CD14-positive monocyte (primary cell): ENCODE data around the gene DUS2. TPM values are rescaled to one million over a fixed set of nuclear protein-coding genes. Genes with fewer than 3 reads are reported as not detected.
A peak's percentile ranks its signal among the peaks of the same experiment; 100 is the strongest.
"Not testable (repeated sequence)": the region's sequence is repeated elsewhere in the genome, so short reads cannot be mapped to it uniquely, and the experiment has no call there.

Experiments
- DNase-seq, 3 donors: peaks; one replicate each; pipeline ENCODE4 v3.0.0-alpha.2; 2011 to 2022
- H2AFZ ChIP-seq: 2 replicates; pipeline ENCODE4 v1.6.0; 2012; ENCODE audit warnings: mild to moderate bottlenecking, low read depth, low read length, inconsistent platforms; ENCODE audit not compliant: insufficient read depth, poor library complexity, severe bottlenecking
- H3K27ac ChIP-seq, 2 donors: 1 replicate in 1 of 2; 2 replicates in 1 of 2; pipeline ENCODE4 v1.5.1; 2012 to 2013; ENCODE audit warnings: low read length in 2 of 2, control low read depth in 1 of 2, inconsistent platforms in 1 of 2, low read depth in 1 of 2, mild to moderate bottlenecking in 1 of 2
- H3K27me3 ChIP-seq, 2 donors: one replicate each; pipeline versions ENCODE4 v1.6.0 to v1.6.1; 2011 to 2013; ENCODE audit warnings: low read length in 2 of 2; ENCODE audit not compliant: control insufficient read depth in 2 of 2, insufficient read depth in 2 of 2
- H3K36me3 ChIP-seq, 2 donors: replicated peaks in 1 of 2; 1 replicate in 1 of 2; 2 replicates in 1 of 2; pipeline versions ENCODE4 v1.5.1 to v1.6.1; 2012 to 2013; ENCODE audit warnings: low read length in 2 of 2, control low read depth in 1 of 2, inconsistent platforms in 1 of 2, mild to moderate bottlenecking in 1 of 2; ENCODE audit not compliant: insufficient read depth in 2 of 2, control insufficient read depth in 1 of 2
- H3K4me1 ChIP-seq, 2 donors: 1 replicate in 1 of 2; 2 replicates in 1 of 2; pipeline versions ENCODE4 v1.5.1 to v1.6.1; 2012 to 2013; ENCODE audit warnings: low read length in 2 of 2, control low read depth in 1 of 2, inconsistent platforms in 1 of 2, mild to moderate bottlenecking in 1 of 2, moderate library complexity in 1 of 2; ENCODE audit not compliant: insufficient read depth in 2 of 2, control insufficient read depth in 1 of 2
- H3K4me2 ChIP-seq: replicated peaks from 2 replicates; pipeline ENCODE3; 2012; ENCODE audit warnings: low read length, moderate library complexity, mild to moderate bottlenecking; ENCODE audit not compliant: poor library complexity, severe bottlenecking; ENCODE audit errors: extremely low read depth
- H3K4me3 ChIP-seq, 3 experiments: fragments of 200-600 bp in 1 of 3; sonication (generic) in 1 of 3; replicated peaks in 1 of 3; 1 replicate in 2 of 3; 2 replicates in 1 of 3; pipeline ENCODE4 v1.5.1; 2011 to 2013; ENCODE audit warnings: low read length in 3 of 3, mild to moderate bottlenecking in 3 of 3, control low read depth in 2 of 3, low read depth in 2 of 3, inconsistent platforms in 1 of 3, moderate library complexity in 1 of 3
- H3K79me2 ChIP-seq: 2 replicates; pipeline ENCODE4 v1.6.0; 2012; ENCODE audit warnings: mild to moderate bottlenecking, control low read depth, inconsistent platforms, low read length, moderate library complexity; ENCODE audit not compliant: insufficient read depth
- H3K9ac ChIP-seq: 2 replicates; pipeline ENCODE4 v1.6.0; 2017; ENCODE audit warnings: low read length, mild to moderate bottlenecking; ENCODE audit not compliant: insufficient read depth, poor library complexity, severe bottlenecking
- H3K9me3 ChIP-seq, 2 donors: replicated peaks in 1 of 2; 1 replicate in 1 of 2; 2 replicates in 1 of 2; pipeline versions ENCODE4 v1.5.1 to v1.6.1; 2012 to 2013; ENCODE audit warnings: low read length in 2 of 2, control low read depth in 1 of 2; ENCODE audit not compliant: control insufficient read depth in 1 of 2, insufficient read depth in 1 of 2
- H4K20me1 ChIP-seq: 2 replicates; pipeline ENCODE4 v1.6.0; 2012; ENCODE audit warnings: mild to moderate bottlenecking, low read length, control low read depth, moderate library complexity; ENCODE audit not compliant: insufficient read depth
- H3K27ac Mint-ChIP-seq, 7 donors: one replicate each; pipeline ENCODE4 v1.8.0; 2020; ENCODE audit warnings: mild to moderate bottlenecking in 7 of 7, mixed read lengths in 7 of 7, moderate library complexity in 6 of 7, inconsistent platforms in 2 of 7
- H3K27me3 Mint-ChIP-seq, 3 donors: one replicate each; pipeline ENCODE4 v1.8.0; 2021 to 2022; ENCODE audit warnings: low read depth in 3 of 3, mild to moderate bottlenecking in 3 of 3, mixed read lengths in 3 of 3, moderate library complexity in 3 of 3, inconsistent platforms in 1 of 3
- H3K36me3 Mint-ChIP-seq, 2 donors: one replicate each; pipeline ENCODE4 v1.8.0; 2020; ENCODE audit warnings: mixed read lengths in 2 of 2, inconsistent platforms in 1 of 2, mild to moderate bottlenecking in 1 of 2
- H3K4me1 Mint-ChIP-seq: one replicate; pipeline ENCODE4 v1.8.0; 2020; ENCODE audit warnings: mild to moderate bottlenecking, mixed read lengths
- H3K4me3 Mint-ChIP-seq, 2 donors: one replicate each; pipeline ENCODE4 v1.8.0; 2020; ENCODE audit warnings: mild to moderate bottlenecking in 2 of 2, mixed read lengths in 2 of 2, moderate library complexity in 1 of 2
- H3K9me3 Mint-ChIP-seq, 7 donors: one replicate each; pipeline ENCODE4 v1.8.0; 2020 to 2022; ENCODE audit warnings: mixed read lengths in 7 of 7, mild to moderate bottlenecking in 6 of 7, moderate library complexity in 6 of 7, inconsistent platforms in 2 of 7
- WGBS: methylation state at CpG from one replicate; pipeline ENCODE4 v1.1.5; 2013; ENCODE audit warnings: missing lambda C conversion rate; ENCODE audit not compliant: insufficient coverage; 5-methylcytosine and 5-hydroxymethylcytosine counted together
- intact Hi-C, 2 donors: fragments of 100-400 bp; cut with micrococcal nuclease; formaldehyde crosslinking; loops; one replicate each; pipeline versions ENCODE4 v1.15.0 to v1.15.1; 2023
- polyA plus RNA-seq, 3 donors: library from polyadenylated mRNA; depleted of rRNA in 1 of 3; unstranded in 2 of 3; stranded (reverse) in 1 of 3; fragments of 300-500 nt in 2 of 3; fragments of >200 nt in 1 of 3; fragmentation: Illumina TruSeq in 2 of 3; gene quantifications; 1 replicate in 2 of 3; 2 replicates in 1 of 3; pipeline ENCODE4 v1.2.3, GENCODE V29; 2012 to 2021
- TF ChIP-seq, protein P1 (sequence below): fragments of 200-600 bp; IDR thresholded peaks from one replicate; pipeline ENCODE4 v1.8.0; 2022; ENCODE audit warnings: antibody characterized with exemption, mild to moderate bottlenecking

The DUS2 gene
- polyA plus RNA-seq, 3 donors: 18.4 to 40.7 (median 33.2) TPM

DNA sequence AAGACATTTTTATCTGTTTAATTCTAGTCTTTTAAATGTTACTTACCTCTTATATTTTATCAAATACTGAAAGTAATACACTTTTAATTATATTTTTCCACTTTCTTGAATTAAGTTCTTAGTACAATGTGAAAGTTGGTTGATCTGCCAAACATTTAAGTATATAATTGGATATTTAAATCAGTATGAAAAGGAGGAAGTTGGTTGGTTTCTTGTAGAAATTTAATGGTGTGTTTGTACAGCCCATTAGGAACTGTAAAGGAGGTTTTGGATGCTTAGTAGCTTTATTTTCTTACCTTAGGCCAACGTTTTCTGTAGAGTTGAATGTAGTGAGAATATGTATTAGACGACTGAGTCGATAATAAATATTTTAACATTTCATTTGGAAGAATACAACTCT lies 67.4 kb downstream of the DUS2 start:
- TF ChIP-seq, protein P1, sequence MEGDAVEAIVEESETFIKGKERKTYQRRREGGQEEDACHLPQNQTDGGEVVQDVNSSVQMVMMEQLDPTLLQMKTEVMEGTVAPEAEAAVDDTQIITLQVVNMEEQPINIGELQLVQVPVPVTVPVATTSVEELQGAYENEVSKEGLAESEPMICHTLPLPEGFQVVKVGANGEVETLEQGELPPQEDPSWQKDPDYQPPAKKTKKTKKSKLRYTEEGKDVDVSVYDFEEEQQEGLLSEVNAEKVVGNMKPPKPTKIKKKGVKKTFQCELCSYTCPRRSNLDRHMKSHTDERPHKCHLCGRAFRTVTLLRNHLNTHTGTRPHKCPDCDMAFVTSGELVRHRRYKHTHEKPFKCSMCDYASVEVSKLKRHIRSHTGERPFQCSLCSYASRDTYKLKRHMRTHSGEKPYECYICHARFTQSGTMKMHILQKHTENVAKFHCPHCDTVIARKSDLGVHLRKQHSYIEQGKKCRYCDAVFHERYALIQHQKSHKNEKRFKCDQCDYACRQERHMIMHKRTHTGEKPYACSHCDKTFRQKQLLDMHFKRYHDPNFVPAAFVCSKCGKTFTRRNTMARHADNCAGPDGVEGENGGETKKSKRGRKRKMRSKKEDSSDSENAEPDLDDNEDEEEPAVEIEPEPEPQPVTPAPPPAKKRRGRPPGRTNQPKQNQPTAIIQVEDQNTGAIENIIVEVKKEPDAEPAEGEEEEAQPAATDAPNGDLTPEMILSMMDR: no peak
- H3K27me3 Mint-ChIP-seq: no peaks in the 10 kb centered on the region
- Histone ChIP-seq H3K4me2 (peak overlapping the region; percentile 43), H3K9me3 (no peaks in the 10 kb centered on the region), H3K9ac (no peak overlapping the region), H4K20me1 (peaks cover 97% of the 10 kb centered on the region), H3K27ac (peak overlapping the region in 1 of 2 donors; percentile 51), H3K4me3 (peak overlapping the region in 1 of 3 experiments; percentile 41), H3K27me3 (no peaks in the 10 kb centered on the region), H3K79me2 (peaks cover 98% of the 10 kb centered on the region), H3K36me3 (no peaks in the 10 kb centered on the region), H3K4me1 (peaks cover 28 to 56% of the 10 kb centered on the region in 2 donors), H2AFZ (no peak overlapping the region)
- peak in 1 of 3 donors; percentile 40 for DNase-seq
- WGBS: no CpG with 5 or more reads among the region's 3 CpGs
- peaks cover 64% of the 10 kb centered on the region for H3K4me1 Mint-ChIP-seq
- H3K36me3 Mint-ChIP-seq: peaks cover under 1 to 3% of the 10 kb centered on the region in 2 donors
- no peaks in the 10 kb centered on the region for H3K9me3 Mint-ChIP-seq
- peak overlapping the region in 4 of 7 donors; percentile 28 to 88 (median 52) for H3K27ac Mint-ChIP-seq
- H3K4me3 Mint-ChIP-seq: peak overlapping the region in 1 of 2 donors; percentile 50
- intact Hi-C loops: no loop called here

DNA sequence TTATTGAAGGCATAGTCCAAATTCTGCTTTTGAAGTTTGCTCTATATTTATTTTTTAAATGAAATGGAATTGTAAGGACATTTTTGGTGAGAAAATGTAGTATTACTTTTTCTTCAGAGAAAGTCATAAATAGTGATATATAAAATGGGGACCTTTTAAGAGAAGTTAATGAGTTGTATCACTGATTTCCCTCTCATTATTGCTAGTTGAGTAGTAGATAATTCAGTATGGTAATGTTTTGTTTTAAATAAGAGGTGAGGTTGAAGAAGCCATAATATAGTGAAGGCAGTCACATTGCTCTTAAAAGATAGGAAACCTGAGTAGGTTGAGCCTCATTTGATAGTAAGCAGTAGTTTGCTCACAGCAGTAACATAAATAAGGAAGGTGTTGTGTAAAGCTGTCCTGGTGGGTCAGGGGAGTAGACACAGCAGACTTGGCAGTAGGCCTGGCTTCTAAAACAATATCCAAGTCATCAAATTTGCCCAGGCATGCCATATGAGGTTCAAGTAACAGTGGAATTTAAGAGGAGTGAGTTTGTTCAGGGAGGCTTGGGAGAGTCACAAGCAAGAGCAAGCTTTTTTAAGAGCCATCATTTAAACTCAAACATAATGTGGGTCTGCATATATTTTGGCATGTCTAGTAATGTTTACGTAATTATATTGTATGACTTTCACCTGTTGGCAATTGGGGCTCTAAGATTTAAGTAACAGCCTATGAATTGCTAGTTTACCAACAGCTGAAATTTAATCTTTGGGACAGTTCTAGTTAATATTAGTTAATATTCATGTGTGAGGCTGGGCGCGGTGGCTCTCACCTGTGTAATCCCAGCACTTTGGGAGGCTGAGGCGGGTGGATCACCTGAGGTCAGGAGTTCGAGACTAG lies 68.5 kb downstream of the DUS2 start:
- no peak overlapping the region for H2AFZ ChIP-seq
- intact Hi-C loops: no loop called here

DNA sequence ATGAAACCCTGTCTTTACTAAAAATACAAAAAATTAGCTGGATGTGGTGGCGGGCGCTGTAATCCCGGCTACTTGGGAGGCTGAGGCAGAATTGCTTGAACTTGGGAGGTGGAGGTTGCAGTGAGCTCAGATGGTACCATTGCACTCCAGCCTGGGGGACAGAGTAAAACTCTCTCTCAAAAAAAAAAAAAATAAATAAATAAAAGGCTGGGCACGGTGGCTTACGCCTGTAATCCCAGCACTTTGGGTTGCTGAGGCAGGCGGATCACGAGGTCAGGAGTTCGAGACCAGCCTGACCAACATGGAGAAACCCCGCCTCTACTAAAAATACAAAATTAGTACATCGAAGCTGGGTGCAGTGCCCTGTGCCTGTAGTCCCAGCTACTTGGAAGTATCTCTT lies 69.2 kb downstream of the DUS2 start:
- H3K9ac ChIP-seq, H3K27me3 ChIP-seq, H3K36me3 Mint-ChIP-seq, H3K4me3 ChIP-seq, H3K9me3 Mint-ChIP-seq, intact Hi-C loops, H2AFZ ChIP-seq, H3K9me3 ChIP-seq, H3K4me2 ChIP-seq, DNase-seq, H3K36me3 ChIP-seq, H3K27me3 Mint-ChIP-seq, H3K27ac ChIP-seq, H3K4me3 Mint-ChIP-seq: not testable (repeated sequence)
- peaks cover 25 to 46% of the 10 kb centered on the region in 2 donors for H3K4me1 ChIP-seq
- peaks cover 97% of the 10 kb centered on the region for H4K20me1 ChIP-seq
- peaks cover 100% of the 10 kb centered on the region for H3K79me2 ChIP-seq
- peak overlapping the region in 1 of 7 donors; percentile 34 for H3K27ac Mint-ChIP-seq
- peaks cover 66% of the 10 kb centered on the region for H3K4me1 Mint-ChIP-seq
- WGBS: no CpG with 5 or more reads among the region's 10 CpGs

More for the DNA sequence above, 68.5 kb downstream of the DUS2 start:
- Histone ChIP-seq H3K4me1 (peaks cover 28 to 52% of the 10 kb centered on the region in 2 donors), H3K27me3 (no peaks in the 10 kb centered on the region), H3K27ac (peak overlapping the region in 1 of 2 donors; percentile 55), H3K36me3 (no peaks in the 10 kb centered on the region), H3K4me3 (no peak overlapping the region), H3K9ac (no peak overlapping the region), H3K79me2 (peaks cover 100% of the 10 kb centered on the region), H4K20me1 (peaks cover 97% of the 10 kb centered on the region), H3K4me2 (no peak overlapping the region), H3K9me3 (no peaks in the 10 kb centered on the region)
- H3K36me3 Mint-ChIP-seq: peaks cover 2 to 3% of the 10 kb centered on the region in 2 donors
- no peaks in the 10 kb centered on the region for H3K9me3 Mint-ChIP-seq
- H3K4me1 Mint-ChIP-seq: peaks cover 64% of the 10 kb centered on the region
- H3K27me3 Mint-ChIP-seq: no peaks in the 10 kb centered on the region
- no peak overlapping the region for H3K4me3 Mint-ChIP-seq
- peak in 1 of 3 donors; percentile 4 for DNase-seq
- H3K27ac Mint-ChIP-seq: peak overlapping the region in 5 of 7 donors; percentile 23 to 84 (median 67)
- TF ChIP-seq, protein P1: no peak
- no CpG with 5 or more reads among the region's 5 CpGs for WGBS
